RCC 7860 (cell line): ENCODE data around the gene SPSB4.

Source experiments
- DNase-seq: peaks from one replicate; pipeline ENCODE4 v3.0.0-alpha.2; 2015; ENCODE audit warnings: low spot score
- FAIRE-seq: peaks from 2 replicates; lab custom pipeline; 2012; peaks lifted over from hg19 to GRCh38; lab: Jason Lieb, UNC

The SPSB4 gene

DNA sequence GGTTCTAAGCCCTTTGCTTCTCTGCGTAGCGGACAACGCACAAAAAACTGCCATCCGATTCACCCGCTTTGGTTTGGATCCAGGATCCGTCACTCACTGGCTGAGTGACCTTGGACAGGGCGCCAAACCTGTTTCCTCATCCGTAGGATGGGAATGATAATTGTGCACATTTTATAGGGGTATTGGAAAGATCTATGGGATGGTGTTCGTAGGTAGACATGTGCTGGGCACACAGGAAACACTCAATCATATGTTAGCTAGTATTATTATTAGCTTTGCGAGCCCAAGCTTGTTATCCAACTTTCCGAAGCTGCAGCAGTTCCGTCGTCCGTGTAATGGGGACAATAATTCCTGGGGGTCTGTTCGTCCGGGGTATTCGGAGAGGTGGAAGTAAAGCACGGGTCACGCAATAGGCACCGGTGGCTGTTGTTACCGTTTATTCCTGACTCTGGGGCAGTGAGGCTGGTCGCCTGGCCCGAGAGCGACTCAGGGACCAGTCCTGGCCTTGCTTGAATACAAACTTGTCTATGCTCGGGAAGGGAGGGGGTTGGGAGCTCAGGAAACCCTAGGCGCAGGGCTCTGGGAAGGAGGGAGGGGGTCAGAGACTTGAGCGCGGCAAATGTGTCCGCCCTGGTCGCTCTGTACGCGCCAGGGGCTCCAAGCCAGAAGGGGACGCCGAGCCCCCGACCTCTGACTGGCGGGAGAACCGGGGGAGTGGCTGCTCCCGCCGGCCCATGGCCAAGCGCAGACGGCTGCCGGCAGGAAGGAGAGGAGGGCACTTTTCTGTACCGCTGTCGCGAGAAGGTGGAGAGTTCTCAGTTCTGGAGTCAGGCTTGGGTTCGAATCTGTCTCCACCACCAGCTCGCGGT lies 1.3 kb downstream of the SPSB4 start:
- no peak for FAIRE-seq
- DNase-seq: no peak

DNA sequence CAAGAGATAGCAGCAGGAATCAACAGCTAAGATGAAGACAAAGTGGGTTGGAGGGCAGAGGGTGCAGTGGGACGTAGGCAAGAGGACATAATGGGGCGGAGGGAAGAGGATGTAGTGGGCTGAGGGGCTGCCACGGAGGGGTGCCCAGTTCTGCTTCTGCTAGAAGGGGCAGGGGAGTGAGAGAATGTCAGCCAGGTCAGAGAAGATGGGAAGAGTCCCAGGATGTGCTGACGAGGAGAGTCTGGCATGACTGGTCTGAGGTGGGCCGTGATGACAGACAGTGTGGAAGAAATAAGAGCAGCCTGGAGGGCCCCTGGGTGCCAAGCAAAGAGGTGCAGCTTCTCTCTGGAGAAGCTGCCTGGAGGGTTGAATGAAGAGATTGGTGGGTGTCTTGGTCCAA lies 4.0 kb downstream of the SPSB4 start:
- FAIRE-seq (no peak), DNase-seq (no peak)

DNA sequence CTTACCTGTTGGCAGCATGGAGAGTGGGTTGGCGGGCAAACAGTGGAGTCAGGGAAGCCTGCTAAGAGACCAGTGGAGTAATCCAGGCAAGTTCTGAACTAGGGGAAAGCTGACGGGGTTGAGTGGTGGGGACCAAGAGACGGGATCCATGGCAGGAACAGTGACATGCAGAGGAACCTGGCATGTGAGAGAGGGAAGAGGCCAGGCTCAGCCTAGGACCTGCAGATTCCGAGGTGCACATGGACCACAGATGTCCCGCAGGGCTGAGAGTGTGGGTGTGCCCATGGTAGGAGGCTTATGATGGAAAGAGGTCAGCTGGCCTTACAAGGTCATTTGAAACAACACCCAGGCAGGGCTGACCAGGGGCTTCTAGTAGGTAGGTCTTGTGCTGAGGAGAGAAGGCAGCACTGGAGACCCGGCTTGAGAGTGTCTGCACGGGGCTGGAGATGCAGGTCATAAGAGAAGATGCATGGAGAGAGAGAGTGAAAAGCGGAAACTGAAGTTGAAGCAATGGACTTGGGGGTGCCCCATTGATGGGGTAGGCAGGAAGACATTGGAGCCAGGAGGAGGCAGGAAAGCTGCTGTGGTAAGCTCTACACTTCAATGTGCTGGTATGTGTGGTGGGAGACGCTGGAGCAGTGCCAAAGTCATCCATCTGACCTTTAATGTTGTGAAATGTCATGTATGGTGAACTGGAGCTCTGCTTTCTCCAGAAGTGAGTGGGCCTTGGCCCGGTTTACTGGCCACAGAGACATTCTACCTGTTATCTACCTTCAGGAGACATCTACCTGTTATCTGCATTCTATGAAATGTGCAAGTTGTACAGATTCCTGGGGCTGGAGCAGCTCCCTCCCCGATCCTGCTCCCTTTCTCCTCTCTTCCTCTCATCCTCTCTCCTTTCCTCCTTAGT lies 4.6 kb downstream of the SPSB4 start:
- no peak for FAIRE-seq
- DNase-seq: no peak

DNA sequence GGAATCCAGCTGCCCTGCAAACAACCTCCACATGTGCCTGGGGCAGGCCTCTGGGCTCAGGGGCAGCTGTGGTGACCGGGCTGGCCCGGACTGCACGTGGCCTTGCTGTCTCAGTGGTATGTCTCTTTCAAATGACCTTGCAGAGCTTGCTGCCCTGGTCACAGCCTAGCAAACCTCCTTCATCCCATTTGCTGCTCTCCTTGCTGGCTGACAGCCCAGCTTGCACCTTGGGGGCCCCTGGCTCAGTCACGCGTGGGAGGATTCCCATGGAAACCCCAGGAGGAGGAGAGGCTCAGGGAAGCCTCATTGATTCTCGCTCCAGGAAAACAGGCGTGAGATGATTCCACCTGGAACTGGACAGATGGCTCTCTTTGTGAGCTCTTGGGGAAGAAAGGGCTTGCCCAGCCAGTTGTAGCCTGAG lies 5.6 kb downstream of the SPSB4 start:
- no peak for DNase-seq
- FAIRE-seq: no peak

DNA sequence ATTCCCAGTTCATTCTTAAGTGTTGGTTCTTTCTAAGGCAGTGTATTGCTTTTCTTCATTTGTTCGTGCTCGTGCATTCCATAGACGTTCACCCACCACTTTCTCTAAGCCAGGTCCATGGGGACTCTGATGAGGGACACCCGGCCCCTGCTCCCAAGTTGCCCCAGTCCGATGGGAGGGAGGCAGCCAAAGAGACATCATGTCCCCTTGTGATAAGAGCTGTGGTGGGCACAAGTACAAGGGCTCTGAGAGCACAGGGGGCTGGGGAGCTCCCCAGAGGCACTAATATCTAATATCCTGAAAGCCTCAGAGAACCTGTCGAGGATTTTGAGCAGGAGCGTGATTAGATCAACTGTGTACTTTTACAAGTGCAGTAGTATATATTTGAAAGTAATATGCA lies 6.3 kb downstream of the SPSB4 start:
- no peak for FAIRE-seq
- no peak for DNase-seq

DNA sequence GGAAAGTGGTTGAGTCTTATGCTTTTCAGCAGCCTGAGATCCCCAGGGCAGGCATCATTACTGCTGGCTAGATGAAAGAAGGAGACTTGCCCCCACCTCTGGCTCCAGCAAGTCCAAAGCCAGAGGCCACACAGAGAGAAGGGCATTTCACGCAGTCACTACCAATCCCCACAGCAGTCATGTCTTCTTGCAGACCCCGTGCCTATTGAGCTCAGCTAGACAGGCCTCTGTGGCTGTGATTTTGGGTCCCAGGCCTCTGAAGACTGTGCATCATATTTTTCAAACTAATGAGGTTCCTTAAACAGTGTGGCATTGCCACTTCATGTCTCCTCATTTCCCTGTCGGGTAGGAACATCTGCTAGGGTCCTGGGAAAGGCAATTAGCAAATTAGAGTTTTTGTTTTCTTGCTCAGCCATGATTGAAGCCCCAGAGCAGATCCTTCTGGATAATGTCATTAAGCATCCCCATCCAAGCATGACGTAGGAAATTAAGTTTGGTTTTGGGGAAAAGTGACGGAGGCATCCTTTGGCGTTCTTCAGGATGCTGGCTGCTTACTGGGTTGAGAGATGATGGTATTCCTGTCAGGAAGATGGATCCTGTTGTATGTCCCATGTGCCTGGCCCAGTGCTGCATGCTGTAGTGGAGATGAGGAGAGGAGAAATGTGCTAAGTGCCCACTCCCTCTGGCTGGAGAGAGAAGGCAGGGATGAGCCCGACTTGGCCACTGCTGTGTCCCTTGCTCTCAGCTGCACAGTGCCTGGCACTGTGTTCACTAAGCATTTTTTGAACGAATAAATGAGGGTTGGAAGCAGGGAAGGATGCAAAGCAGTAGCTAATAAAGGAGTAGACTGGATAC lies 7.0 kb downstream of the SPSB4 start:
- FAIRE-seq (no peak), DNase-seq (no peak)

DNA sequence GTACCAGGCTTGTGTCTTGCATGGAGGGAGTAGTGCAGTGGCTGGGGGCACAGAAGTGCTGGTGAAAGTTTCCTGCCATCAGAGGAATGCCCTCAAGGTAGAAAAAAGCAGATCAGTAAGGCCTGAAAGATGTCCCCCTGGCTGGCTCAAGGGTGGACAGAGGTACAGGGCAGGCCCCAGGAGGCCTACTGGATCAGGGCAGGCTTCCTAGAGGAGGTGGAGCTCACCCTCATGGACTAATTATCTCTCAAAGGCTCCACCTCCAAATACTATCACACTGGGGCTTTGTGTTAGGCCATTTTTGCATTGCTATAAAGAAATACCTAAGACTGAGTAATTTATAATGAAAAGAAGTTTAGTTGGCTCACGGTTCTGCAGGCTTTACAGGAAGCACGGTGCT lies 7.8 kb downstream of the SPSB4 start:
- DNase-seq (no peak), FAIRE-seq (no peak)

DNA sequence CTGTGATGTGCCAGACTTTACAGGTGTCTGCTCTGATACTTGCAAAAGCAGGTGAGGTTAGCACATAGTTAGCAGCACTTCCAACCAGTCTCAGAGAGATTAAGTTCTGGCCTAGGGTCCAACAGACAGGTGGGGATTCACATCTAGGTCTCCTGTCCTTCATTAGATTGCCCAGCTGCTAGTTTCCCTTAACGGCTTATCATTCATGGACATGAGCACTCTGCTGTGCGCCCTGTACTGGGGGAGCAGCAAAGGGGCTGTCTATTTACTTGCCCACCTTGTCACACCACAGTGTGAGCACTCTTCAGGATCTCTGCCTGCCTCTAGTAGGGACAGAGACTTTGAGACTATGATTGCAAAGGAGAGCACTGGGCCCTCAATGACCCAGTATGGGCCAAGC lies 8.7 kb downstream of the SPSB4 start:
- FAIRE-seq: no peak
- no peak for DNase-seq

DNA sequence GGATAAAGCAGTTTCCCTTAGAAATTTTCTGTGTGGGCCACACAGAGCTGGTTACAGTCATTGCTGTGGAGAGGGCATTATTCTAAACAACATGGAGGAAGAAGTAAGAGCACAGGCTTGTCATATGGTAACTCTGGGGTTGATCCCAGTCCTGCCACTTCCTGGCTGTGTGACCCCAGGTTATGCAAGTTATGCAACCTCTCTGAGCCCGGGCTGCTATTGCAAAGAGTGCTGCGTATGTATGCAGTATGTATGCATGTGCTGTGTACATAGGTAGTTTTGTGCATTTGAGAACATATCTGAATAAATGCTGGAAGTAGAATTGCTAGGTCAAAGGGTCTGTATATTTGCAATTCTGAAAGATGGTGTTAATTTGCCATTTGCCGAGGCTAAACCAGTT lies 9.2 kb downstream of the SPSB4 start:
- DNase-seq: no peak
- FAIRE-seq: no peak

DNA sequence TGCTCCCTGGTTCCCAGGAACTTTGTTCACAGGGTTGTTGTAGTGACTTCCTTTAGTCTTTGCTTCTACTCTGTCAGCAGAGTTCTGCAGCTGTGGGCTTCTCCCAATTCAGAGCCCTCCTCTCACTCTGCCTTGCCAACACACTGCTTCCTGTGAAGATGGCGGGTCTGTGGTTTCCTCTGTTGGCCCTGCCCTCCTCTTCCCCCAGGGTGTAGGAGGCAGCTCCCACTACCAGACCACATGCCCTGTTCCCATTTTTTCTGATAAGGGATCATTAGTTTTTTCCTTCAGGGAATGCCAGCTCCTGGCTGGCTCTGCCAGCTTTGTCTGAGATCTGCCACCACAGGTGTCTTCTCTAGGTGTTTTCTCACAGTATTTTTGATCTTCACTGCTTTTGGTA lies 12.7 kb downstream of the SPSB4 start:
- no peak for FAIRE-seq

DNA sequence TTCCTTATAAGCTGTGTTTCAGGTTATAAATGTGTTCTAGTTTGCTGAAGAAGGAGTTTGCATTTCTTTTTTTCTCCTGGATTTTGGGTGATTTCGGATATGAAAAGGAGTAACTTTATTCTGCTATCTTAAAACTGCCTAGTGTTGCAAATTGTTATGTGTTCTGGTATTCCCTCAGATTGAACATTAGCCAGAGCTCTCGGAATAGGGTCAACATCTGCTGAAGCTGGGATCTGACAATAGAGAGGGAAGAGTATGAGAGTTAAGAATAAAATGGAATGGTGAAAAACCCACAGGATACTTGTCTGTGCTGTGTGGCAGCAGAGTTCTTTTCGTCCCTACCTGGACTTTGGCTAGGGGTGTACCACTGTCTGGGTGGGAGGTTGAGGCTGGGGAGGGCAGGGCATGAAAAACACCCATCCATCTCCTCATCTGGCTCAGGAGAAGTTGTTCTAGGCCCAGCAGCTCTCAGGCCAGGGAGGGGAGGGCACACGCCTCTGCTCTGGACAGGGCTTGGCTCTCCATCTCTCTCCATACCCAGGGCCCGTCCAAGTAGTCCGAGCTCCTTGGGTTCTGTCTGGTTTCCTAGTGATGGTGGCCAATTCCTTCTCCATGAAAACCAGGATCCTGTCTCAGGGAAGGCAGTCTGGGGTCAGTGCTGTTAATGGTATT lies 13.2 kb downstream of the SPSB4 start:
- FAIRE-seq (no peak), DNase-seq (no peak)

More for the DNA sequence above, 12.7 kb downstream of the SPSB4 start:
- no peak for DNase-seq

DNA sequence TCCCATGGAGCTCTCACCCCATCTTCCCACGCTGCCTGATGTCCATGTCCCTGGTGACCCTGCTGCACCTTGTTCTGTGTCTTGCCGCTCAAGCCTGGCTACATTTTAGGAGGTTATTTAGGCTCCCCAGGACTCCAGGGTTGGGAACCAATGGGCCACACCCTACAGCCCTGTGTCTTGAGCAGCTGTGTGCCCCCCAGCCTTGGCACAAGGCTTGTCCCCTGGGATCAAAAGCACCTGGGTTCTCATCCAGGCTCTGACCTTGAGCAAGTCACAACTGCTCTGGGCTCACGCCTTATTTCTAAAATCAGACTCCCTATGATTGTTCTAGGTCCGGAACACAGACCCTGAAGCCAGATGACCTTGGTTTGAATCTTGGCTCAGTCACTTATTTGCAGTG lies 14.1 kb downstream of the SPSB4 start:
- DNase-seq (no peak), FAIRE-seq (no peak)

DNA sequence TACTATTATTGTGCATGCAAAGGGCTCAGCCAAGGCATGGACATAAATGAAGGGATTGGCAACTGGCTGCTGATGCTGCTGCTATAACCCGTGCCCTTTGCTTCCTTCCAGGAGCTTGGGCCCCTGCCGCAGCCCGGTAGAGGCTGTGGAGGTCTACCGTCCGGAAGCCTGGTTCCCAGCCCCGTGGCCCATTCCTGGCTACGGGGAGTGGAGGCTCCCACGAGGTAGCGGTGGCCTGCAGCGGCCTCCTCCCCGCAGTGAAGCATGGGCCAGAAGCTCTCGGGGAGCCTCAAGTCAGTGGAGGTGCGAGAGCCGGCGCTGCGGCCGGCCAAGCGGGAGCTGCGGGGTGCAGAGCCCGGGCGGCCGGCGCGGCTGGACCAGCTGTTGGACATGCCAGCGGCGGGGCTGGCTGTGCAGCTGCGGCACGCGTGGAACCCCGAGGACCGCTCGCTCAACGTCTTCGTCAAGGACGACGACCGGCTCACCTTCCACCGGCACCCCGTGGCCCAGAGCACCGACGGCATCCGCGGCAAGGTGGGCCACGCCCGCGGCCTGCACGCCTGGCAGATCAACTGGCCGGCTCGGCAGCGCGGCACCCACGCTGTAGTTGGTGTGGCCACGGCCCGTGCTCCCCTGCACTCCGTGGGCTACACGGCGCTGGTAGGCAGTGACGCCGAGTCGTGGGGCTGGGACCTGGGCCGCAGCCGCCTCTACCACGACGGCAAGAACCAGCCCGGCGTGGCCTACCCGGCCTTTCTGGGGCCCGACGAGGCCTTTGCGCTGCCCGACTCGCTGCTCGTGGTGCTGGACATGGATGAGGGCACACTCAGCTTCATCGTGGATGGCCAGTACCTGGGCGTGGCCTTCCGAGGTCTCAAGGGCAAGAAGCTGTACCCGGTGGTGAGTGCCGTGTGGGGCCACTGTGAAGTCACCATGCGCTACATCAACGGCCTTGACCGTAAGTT lies 15.0 kb downstream of the SPSB4 start:
- DNase-seq: no peak
- FAIRE-seq: no peak

DNA sequence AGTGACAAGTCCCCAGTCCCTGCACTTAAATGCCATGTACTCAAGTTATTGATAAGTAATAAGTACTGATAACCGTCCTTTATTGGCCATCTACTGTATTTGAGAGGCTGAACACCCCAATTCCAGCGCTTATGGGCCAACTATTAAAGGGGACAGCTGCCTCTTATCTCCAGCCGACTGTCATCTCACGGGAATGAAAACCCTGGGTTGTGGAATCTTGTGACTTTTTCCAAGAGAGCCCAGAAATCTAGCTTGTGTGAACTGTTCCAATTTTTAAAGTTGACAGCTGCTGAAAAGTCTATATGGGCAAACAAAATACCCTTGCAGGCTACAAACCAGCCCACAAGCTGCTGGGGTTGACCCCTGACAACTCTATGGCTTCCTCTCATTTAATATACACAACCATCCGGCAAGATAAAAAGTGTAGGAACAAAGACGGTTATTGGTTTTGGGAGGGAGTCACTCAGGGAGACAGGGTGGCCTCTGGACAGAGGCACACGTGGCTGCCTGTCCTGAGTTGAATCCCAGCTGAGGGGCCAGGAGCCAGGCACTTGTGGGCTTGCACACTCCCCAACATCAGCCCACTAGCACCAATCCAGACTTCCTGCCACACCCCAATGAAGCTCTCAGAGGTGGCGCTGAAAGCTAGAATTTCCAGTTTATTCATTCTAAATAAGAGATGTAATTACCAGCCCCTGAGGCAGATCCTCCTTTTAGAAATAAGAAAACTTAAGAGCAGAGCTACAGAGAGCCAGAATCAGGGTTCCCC lies 16.2 kb downstream of the SPSB4 start:
- no peak for DNase-seq
- no peak for FAIRE-seq

DNA sequence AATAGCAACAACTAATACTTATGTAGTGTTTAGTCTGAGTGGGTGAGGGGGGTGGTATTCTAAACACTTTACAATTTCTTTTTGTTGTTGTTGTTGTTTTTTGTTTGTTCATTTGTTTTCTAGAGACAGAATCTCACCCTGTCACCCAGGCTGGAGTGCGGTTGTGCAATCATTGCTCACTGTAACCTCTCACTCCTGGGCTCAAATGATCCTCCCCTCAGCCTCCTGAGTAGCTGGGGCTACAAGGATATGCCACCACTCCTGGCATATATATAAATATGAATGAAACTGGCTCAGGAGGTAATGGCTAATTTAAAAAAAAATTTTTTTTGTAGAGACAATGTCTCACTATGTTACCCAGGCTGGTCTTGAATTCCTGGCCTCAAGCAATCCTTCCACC lies 19.1 kb downstream of the SPSB4 start:
- FAIRE-seq: no peak
- DNase-seq: no peak

DNA sequence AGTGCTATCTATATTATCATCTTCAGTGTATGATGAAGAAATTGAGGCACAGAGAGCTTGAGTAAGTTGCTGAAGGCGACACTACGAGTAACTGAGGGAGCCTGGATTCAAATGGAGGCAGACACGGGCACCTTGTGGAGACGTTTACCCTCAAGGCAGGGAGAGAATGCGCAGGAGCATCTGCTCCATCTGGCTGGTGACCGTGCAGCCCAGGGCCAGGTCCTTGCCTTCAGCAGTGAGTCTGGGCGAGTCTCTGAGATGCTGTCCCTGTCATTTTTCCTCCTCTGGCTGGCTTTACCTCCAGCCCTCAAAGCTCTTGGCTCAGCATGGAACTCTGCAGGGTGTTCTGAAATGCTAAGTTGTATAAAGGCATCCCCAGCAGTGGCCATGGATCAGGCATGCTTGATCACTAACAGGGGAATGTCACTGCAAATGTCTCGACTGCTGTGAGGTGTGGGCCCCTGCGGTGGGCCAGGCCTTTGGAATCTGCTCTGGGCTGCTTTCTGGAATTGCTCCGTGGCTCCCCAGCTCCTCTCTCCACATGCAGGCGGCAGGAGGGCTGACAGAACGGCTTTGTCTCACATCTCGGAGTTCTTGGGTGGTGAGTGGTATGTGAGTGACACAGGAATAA lies 19.7 kb downstream of the SPSB4 start:
- FAIRE-seq (no peak), DNase-seq (no peak)

DNA sequence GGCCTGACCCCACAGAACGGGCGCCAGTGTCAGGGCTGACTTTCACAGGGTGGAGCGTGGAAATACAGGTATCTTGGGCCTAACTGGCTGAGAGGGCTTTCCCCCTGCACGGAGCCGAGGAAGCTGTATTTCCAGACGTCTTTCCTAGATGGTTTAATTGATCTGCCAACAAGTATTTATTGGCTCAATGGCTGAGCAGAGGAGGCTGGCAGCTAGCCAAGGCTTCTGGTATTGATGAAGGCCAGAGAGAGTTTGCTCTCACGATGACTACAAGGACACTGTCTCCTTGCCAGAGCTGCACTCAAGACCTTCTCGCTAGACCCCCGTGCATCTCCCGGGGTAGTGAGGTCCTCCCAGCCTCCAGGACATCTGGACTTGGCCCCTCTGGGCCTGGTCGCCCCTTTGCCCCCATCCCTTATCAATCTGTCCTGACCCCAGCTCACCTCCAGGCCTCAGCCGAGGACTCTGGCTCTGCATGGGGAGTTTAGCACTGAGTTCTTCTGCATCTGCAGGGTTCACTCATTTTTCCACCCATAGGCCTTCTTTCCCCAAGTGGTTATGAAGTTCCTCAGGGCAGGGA lies 20.6 kb downstream of the SPSB4 start:
- no peak for FAIRE-seq
- DNase-seq: no peak

DNA sequence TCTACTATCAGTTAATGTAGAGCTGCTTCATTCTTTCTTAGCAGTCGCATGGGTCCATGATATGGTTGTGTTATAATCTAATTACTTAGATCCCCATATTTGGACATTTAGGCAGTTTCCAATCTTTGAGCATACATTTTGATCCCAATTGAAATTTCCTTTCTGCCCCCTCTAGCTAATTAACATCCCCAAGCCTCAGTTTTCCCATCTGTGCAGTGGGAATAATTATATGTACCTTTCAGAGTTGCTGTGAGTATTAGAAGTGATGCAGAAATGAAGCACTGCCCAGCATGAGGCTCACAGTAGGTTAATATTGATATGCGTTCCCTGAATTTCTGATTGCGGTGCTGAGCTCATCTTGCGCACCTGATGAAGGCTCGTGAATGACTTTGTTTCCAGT lies 21.8 kb downstream of the SPSB4 start:
- DNase-seq (no peak), FAIRE-seq (no peak)
